H1 (cell line): ENCODE results near the gene MYH7B. TPM values are rescaled to one million over a fixed set of nuclear protein-coding genes. Genes with fewer than 3 reads are reported as not detected.

ENCODE experiments used
- BACH1 ChIP-seq: IDR thresholded peaks from 2 replicates; pipeline ENCODE4 v1.6.1; 2012; ENCODE audit warnings: low read length, improper control_type of control experiment
- CEBPB ChIP-seq: IDR thresholded peaks from 2 replicates; pipeline ENCODE4 v1.6.1; 2012; ENCODE audit warnings: low read depth, low read length
- EP300 ChIP-seq, 2 experiments: IDR thresholded peaks; 1 replicate in 1 of 2; 2 replicates in 1 of 2; pipeline ENCODE4 v1.6.1; 2011 to 2012; ENCODE audit warnings: low read depth in 2 of 2, low read length in 2 of 2, mild to moderate bottlenecking in 2 of 2, borderline replicate concordance in 1 of 2, inconsistent platforms in 1 of 2, moderate library complexity in 1 of 2
- NANOG ChIP-seq: IDR thresholded peaks from 2 replicates; pipeline ENCODE4 v1.6.1; 2011; ENCODE audit warnings: low read length, low read depth, mild to moderate bottlenecking, inconsistent platforms; ENCODE audit not compliant: insufficient read depth, poor library complexity, severe bottlenecking
- PHF8 ChIP-seq: fragments of 200-600 bp; sonication (generic); conservative IDR thresholded peaks from 2 replicates; pipeline ENCODE4 v1.7.1; 2012; ENCODE audit warnings: low read depth, mild to moderate bottlenecking, inconsistent platforms, low read length, moderate library complexity
- POLR2A ChIP-seq, 2 experiments: IDR thresholded peaks; 1 replicate in 1 of 2; 2 replicates in 1 of 2; pipeline ENCODE4 v1.6.1; 2011; ENCODE audit warnings: low read depth in 2 of 2, low read length in 2 of 2, mild to moderate bottlenecking in 2 of 2; ENCODE audit errors: control extremely low read depth in 1 of 2
- RAD21 ChIP-seq, 2 experiments: IDR thresholded peaks in 1 of 2; conservative IDR thresholded peaks in 1 of 2; 2 replicates each; pipeline ENCODE4 v1.6.1; 2011; ENCODE audit warnings: low read depth in 2 of 2, low read length in 2 of 2, improper control_type of control experiment in 1 of 2, inconsistent platforms in 1 of 2, mild to moderate bottlenecking in 1 of 2, moderate library complexity in 1 of 2
- RFX5 ChIP-seq: IDR thresholded peaks from 2 replicates; pipeline ENCODE4 v1.6.1; 2011; ENCODE audit warnings: low read depth, low read length, improper control_type of control experiment, borderline replicate concordance
- SP2 ChIP-seq: IDR thresholded peaks from 2 replicates; pipeline ENCODE4 v1.6.1; 2012; ENCODE audit warnings: mild to moderate bottlenecking, low read length, inconsistent platforms
- ZNF274 ChIP-seq: IDR thresholded peaks from 2 replicates; pipeline ENCODE4 v1.7.0; 2012; ENCODE audit warnings: low read length, borderline replicate concordance; ENCODE audit errors: extremely low read depth
- polyA plus RNA-seq, 7 experiments: library from polyadenylated mRNA; depleted of rRNA in 3 of 7; stranded (reverse) in 5 of 7; unstranded in 2 of 7; fragments of >200 nt in 5 of 7; fragments of 200-250 nt in 2 of 7; gene quantifications; 1 replicate in 5 of 7; 2 replicates in 1 of 7; 4 replicates in 1 of 7; pipeline versions ENCODE4 v1.2.1 to v1.2.3, GENCODE V29; 2011 to 2013; ENCODE audit warnings: missing spikeins in 2 of 7, mixed read lengths in 2 of 7
- total RNA-seq: library from RNA; stranded (reverse); fragmentation: NEBNext Ultra II Directional; extraction: Animal tissue kit (Norgen Biotek cat#: 25700); gene quantifications from 2 replicates; pipeline ENCODE4 v1.2.1, GENCODE V29; 2021
- TF ChIP-seq, protein P1 (sequence below): fragments of 300-600 bp; sonication (generic); IDR thresholded peaks from 2 replicates; pipeline ENCODE4 v1.7.1; 2012; ENCODE audit warnings: low read length, moderate library complexity, mild to moderate bottlenecking, inconsistent platforms; ENCODE audit not compliant: insufficient replicate concordance
- TF ChIP-seq, protein P2 (sequence below): IDR thresholded peaks from 2 replicates; pipeline ENCODE4 v1.6.1; 2012; ENCODE audit warnings: inconsistent platforms

The MYH7B gene
- total and polyA plus RNA-seq, 2 of the 8 experiments (the other 6 are each of a cell fraction or from before 2014, with no cell fraction given): 0.15 to 0.30 TPM

DNA sequence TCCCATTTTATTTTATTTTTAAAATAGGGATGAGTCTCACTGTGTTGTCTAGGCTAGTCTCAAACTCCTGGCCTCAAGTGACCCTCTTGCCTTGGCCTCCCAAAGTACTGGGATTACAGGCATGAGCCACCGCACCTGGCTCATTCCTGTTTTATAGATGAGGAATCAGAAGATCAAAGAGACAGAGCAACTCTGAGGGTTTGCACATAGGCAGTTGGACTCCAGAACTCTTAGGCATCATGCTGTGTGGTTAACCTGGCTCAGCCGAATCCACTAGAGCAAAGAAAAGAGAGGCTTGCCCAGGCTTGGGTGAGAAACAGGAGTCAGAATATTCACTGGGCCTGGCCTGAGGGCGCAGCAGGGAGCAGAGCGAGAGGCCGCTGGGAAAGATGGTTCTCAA is 9.4 kb downstream of the MYH7B start (continued):
- TF ChIP-seq, protein P1, sequence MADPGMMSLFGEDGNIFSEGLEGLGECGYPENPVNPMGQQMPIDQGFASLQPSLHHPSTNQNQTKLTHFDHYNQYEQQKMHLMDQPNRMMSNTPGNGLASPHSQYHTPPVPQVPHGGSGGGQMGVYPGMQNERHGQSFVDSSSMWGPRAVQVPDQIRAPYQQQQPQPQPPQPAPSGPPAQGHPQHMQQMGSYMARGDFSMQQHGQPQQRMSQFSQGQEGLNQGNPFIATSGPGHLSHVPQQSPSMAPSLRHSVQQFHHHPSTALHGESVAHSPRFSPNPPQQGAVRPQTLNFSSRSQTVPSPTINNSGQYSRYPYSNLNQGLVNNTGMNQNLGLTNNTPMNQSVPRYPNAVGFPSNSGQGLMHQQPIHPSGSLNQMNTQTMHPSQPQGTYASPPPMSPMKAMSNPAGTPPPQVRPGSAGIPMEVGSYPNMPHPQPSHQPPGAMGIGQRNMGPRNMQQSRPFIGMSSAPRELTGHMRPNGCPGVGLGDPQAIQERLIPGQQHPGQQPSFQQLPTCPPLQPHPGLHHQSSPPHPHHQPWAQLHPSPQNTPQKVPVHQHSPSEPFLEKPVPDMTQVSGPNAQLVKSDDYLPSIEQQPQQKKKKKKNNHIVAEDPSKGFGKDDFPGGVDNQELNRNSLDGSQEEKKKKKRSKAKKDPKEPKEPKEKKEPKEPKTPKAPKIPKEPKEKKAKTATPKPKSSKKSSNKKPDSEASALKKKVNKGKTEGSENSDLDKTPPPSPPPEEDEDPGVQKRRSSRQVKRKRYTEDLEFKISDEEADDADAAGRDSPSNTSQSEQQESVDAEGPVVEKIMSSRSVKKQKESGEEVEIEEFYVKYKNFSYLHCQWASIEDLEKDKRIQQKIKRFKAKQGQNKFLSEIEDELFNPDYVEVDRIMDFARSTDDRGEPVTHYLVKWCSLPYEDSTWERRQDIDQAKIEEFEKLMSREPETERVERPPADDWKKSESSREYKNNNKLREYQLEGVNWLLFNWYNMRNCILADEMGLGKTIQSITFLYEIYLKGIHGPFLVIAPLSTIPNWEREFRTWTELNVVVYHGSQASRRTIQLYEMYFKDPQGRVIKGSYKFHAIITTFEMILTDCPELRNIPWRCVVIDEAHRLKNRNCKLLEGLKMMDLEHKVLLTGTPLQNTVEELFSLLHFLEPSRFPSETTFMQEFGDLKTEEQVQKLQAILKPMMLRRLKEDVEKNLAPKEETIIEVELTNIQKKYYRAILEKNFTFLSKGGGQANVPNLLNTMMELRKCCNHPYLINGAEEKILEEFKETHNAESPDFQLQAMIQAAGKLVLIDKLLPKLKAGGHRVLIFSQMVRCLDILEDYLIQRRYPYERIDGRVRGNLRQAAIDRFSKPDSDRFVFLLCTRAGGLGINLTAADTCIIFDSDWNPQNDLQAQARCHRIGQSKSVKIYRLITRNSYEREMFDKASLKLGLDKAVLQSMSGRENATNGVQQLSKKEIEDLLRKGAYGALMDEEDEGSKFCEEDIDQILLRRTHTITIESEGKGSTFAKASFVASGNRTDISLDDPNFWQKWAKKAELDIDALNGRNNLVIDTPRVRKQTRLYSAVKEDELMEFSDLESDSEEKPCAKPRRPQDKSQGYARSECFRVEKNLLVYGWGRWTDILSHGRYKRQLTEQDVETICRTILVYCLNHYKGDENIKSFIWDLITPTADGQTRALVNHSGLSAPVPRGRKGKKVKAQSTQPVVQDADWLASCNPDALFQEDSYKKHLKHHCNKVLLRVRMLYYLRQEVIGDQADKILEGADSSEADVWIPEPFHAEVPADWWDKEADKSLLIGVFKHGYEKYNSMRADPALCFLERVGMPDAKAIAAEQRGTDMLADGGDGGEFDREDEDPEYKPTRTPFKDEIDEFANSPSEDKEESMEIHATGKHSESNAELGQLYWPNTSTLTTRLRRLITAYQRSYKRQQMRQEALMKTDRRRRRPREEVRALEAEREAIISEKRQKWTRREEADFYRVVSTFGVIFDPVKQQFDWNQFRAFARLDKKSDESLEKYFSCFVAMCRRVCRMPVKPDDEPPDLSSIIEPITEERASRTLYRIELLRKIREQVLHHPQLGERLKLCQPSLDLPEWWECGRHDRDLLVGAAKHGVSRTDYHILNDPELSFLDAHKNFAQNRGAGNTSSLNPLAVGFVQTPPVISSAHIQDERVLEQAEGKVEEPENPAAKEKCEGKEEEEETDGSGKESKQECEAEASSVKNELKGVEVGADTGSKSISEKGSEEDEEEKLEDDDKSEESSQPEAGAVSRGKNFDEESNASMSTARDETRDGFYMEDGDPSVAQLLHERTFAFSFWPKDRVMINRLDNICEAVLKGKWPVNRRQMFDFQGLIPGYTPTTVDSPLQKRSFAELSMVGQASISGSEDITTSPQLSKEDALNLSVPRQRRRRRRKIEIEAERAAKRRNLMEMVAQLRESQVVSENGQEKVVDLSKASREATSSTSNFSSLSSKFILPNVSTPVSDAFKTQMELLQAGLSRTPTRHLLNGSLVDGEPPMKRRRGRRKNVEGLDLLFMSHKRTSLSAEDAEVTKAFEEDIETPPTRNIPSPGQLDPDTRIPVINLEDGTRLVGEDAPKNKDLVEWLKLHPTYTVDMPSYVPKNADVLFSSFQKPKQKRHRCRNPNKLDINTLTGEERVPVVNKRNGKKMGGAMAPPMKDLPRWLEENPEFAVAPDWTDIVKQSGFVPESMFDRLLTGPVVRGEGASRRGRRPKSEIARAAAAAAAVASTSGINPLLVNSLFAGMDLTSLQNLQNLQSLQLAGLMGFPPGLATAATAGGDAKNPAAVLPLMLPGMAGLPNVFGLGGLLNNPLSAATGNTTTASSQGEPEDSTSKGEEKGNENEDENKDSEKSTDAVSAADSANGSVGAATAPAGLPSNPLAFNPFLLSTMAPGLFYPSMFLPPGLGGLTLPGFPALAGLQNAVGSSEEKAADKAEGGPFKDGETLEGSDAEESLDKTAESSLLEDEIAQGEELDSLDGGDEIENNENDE: no peak
- TF ChIP-seq PHF8 (no peak), BACH1 (no peak), POLR2A (IDR thresholded peaks at IDR 0.05; ENCODE audit: control extremely low read depth in 1 of 2, low read depth in 2 of 2, low read length in 2 of 2) (no peak), SP2 (no peak), NANOG (no peak), EP300 (IDR thresholded peaks at IDR 0.05; ENCODE audit: borderline replicate concordance in 1 of 2, low read depth in 2 of 2, low read length in 2 of 2) (no peak), ZNF274 (no peak), RAD21 (IDR thresholded peaks at IDR 0.05 in 1 of 2, conservative IDR thresholded peaks at IDR 0.05 in 1 of 2; ENCODE audit: low read depth in 2 of 2, low read length in 2 of 2) (no peak), RFX5 (no peak), CEBPB (no peak)
- TF ChIP-seq, protein P2, sequence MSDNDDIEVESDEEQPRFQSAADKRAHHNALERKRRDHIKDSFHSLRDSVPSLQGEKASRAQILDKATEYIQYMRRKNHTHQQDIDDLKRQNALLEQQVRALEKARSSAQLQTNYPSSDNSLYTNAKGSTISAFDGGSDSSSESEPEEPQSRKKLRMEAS: no peak
